Lower leg skin (tissue), 3 donors: Measurements from ENCODE around the gene IMPDH1.

ENCODE experiments used
- POLR2A ChIP-seq, 2 donors: fragments of 450-650 bp; IDR thresholded peaks; one replicate each; pipeline ENCODE4 v1.6.1; 2016 to 2017; ENCODE audit warnings: antibody characterized with exemption in 2 of 2, mild to moderate bottlenecking in 1 of 2, moderate library complexity in 1 of 2
- TF ChIP-seq, protein P1 (sequence below), 3 donors: fragments of 450-650 bp; IDR thresholded peaks; one replicate each; pipeline ENCODE4 v1.5.1; 2016; ENCODE audit warnings: antibody characterized with exemption in 3 of 3, mild to moderate bottlenecking in 3 of 3, moderate library complexity in 2 of 3

DNA sequence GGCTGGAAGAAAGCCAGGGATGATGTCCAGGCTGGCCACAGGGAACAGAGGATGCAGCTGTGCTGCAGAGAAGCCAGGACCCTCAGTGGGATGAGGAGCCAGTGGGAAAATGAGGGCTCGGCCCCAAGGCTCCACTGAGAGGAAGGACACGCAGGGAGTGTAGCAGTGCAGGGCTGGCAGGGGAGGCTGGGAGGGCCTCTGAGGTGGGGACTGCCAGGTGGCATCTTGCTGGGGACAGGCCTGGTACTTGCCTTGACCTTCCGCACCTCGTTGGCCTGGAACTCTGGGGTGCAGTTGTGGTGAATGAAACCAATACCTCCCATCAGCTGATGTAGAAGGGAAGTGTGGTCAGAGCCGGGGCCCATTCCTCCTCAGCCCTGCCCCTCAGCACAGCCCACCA, 9.2 kb downstream of the IMPDH1 start:
- TF ChIP-seq, protein P1, sequence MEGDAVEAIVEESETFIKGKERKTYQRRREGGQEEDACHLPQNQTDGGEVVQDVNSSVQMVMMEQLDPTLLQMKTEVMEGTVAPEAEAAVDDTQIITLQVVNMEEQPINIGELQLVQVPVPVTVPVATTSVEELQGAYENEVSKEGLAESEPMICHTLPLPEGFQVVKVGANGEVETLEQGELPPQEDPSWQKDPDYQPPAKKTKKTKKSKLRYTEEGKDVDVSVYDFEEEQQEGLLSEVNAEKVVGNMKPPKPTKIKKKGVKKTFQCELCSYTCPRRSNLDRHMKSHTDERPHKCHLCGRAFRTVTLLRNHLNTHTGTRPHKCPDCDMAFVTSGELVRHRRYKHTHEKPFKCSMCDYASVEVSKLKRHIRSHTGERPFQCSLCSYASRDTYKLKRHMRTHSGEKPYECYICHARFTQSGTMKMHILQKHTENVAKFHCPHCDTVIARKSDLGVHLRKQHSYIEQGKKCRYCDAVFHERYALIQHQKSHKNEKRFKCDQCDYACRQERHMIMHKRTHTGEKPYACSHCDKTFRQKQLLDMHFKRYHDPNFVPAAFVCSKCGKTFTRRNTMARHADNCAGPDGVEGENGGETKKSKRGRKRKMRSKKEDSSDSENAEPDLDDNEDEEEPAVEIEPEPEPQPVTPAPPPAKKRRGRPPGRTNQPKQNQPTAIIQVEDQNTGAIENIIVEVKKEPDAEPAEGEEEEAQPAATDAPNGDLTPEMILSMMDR (IDR thresholded peaks at IDR 0.05) = no peak
- TF ChIP-seq POLR2A (IDR thresholded peaks at IDR 0.05) = no peak
